H1 (cell line): ENCODE results near the gene HAVCR2.

ENCODE experiments used
- BRCA1 ChIP-seq: IDR thresholded peaks from 2 replicates; pipeline ENCODE4 v1.6.1; 2012; ENCODE audit warnings: low read depth, low read length, improper control_type of control experiment
- CBX5 ChIP-seq: fragments of 300-800, 300-1000 bp; sonication (generic); IDR thresholded peaks from 2 replicates; pipeline ENCODE4 v1.7.1; 2016; ENCODE audit warnings: antibody characterized with exemption, low read length, low read depth
- EGR1 ChIP-seq: IDR thresholded peaks from 2 replicates; pipeline ENCODE4 v1.6.1; 2011; ENCODE audit warnings: low read depth, low read length, borderline replicate concordance
- EP300 ChIP-seq, 2 experiments: IDR thresholded peaks; 1 replicate in 1 of 2; 2 replicates in 1 of 2; pipeline ENCODE4 v1.6.1; 2011 to 2012; ENCODE audit warnings: low read depth in 2 of 2, low read length in 2 of 2, mild to moderate bottlenecking in 2 of 2, borderline replicate concordance in 1 of 2, inconsistent platforms in 1 of 2, moderate library complexity in 1 of 2
- GABPA ChIP-seq: IDR thresholded peaks from 2 replicates; pipeline ENCODE4 v1.6.1; 2011; ENCODE audit warnings: mild to moderate bottlenecking, low read length, moderate library complexity, borderline replicate concordance; ENCODE audit not compliant: insufficient read depth
- JUN ChIP-seq: IDR thresholded peaks from 2 replicates; pipeline ENCODE4 v1.6.1; 2011; ENCODE audit warnings: low read depth, mild to moderate bottlenecking, improper control_type of control experiment, low read length
- POLR2A ChIP-seq, 2 experiments: IDR thresholded peaks; 1 replicate in 1 of 2; 2 replicates in 1 of 2; pipeline ENCODE4 v1.6.1; 2011; ENCODE audit warnings: low read depth in 2 of 2, low read length in 2 of 2, mild to moderate bottlenecking in 2 of 2; ENCODE audit errors: control extremely low read depth in 1 of 2
- POLR2AphosphoS5 ChIP-seq: IDR thresholded peaks from 2 replicates; pipeline ENCODE4 v1.6.1; 2011; ENCODE audit warnings: low read depth, low read length
- RAD21 ChIP-seq, 2 experiments: IDR thresholded peaks in 1 of 2; conservative IDR thresholded peaks in 1 of 2; 2 replicates each; pipeline ENCODE4 v1.6.1; 2011; ENCODE audit warnings: low read depth in 2 of 2, low read length in 2 of 2, improper control_type of control experiment in 1 of 2, inconsistent platforms in 1 of 2, mild to moderate bottlenecking in 1 of 2, moderate library complexity in 1 of 2
- YY1 ChIP-seq: IDR thresholded peaks from 2 replicates; pipeline ENCODE4 v1.6.1; 2011; ENCODE audit warnings: low read depth, mild to moderate bottlenecking, low read length
- ZNF274 ChIP-seq: IDR thresholded peaks from 2 replicates; pipeline ENCODE4 v1.7.0; 2012; ENCODE audit warnings: low read length, borderline replicate concordance; ENCODE audit errors: extremely low read depth
- TF ChIP-seq, protein P1 (sequence below), 3 experiments: IDR thresholded peaks; 1 replicate in 2 of 3; 2 replicates in 1 of 3; pipeline versions ENCODE4 v1.5.1 to v1.6.1; 2011; ENCODE audit warnings: low read length in 3 of 3, mild to moderate bottlenecking in 3 of 3, inconsistent platforms in 2 of 3, low read depth in 1 of 3, moderate library complexity in 1 of 3; ENCODE audit not compliant: insufficient read depth in 1 of 3; ENCODE audit errors: control extremely low read depth in 1 of 3

GRCh38 chr5:157100140-157100679 lies 8.6 kb downstream of the HAVCR2 start:
- TF ChIP-seq, protein P1, sequence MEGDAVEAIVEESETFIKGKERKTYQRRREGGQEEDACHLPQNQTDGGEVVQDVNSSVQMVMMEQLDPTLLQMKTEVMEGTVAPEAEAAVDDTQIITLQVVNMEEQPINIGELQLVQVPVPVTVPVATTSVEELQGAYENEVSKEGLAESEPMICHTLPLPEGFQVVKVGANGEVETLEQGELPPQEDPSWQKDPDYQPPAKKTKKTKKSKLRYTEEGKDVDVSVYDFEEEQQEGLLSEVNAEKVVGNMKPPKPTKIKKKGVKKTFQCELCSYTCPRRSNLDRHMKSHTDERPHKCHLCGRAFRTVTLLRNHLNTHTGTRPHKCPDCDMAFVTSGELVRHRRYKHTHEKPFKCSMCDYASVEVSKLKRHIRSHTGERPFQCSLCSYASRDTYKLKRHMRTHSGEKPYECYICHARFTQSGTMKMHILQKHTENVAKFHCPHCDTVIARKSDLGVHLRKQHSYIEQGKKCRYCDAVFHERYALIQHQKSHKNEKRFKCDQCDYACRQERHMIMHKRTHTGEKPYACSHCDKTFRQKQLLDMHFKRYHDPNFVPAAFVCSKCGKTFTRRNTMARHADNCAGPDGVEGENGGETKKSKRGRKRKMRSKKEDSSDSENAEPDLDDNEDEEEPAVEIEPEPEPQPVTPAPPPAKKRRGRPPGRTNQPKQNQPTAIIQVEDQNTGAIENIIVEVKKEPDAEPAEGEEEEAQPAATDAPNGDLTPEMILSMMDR (IDR thresholded peaks at IDR 0.05; ENCODE audit: control extremely low read depth in 1 of 3, insufficient read depth in 1 of 3, low read depth in 1 of 3, low read length in 3 of 3), result no peak
- TF ChIP-seq ZNF274 (no peak), POLR2AphosphoS5 (no peak), POLR2A (IDR thresholded peaks at IDR 0.05; ENCODE audit: control extremely low read depth in 1 of 2, low read depth in 2 of 2, low read length in 2 of 2) (no peak), BRCA1 (no peak), EGR1 (no peak), CBX5 (no peak), YY1 (no peak), JUN (no peak), RAD21 (IDR thresholded peaks at IDR 0.05 in 1 of 2, conservative IDR thresholded peaks at IDR 0.05 in 1 of 2; ENCODE audit: low read depth in 2 of 2, low read length in 2 of 2) (no peak), GABPA (no peak), EP300 (IDR thresholded peaks at IDR 0.05; ENCODE audit: borderline replicate concordance in 1 of 2, low read depth in 2 of 2, low read length in 2 of 2) (no peak)
